Mucosa of rectum (tissue), 2 donors: ENCODE measurements around the gene FOLR2.

Experiments
- H3K27ac ChIP-seq, 2 donors: one replicate each; pipeline ENCODE4 v1.7.0; 2013; ENCODE audit warnings: inconsistent platforms in 2 of 2, low read depth in 2 of 2, low read length in 2 of 2
- H3K27me3 ChIP-seq, 2 donors: one replicate each; pipeline ENCODE4 v1.7.0; 2013; ENCODE audit warnings: low read length in 2 of 2; ENCODE audit not compliant: control insufficient read depth in 2 of 2, insufficient read depth in 2 of 2
- H3K36me3 ChIP-seq, 2 donors: one replicate each; pipeline ENCODE4 v1.7.0; 2013; ENCODE audit warnings: low read length in 2 of 2; ENCODE audit not compliant: control insufficient read depth in 2 of 2, insufficient read depth in 2 of 2
- H3K4me1 ChIP-seq, 2 donors: one replicate each; pipeline ENCODE4 v1.7.0; 2013; ENCODE audit warnings: low read length in 2 of 2, mild to moderate bottlenecking in 1 of 2; ENCODE audit not compliant: control insufficient read depth in 2 of 2, insufficient read depth in 2 of 2
- H3K4me3 ChIP-seq, 2 donors: one replicate each; pipeline ENCODE4 v1.7.0; 2013; ENCODE audit warnings: low read length in 2 of 2
- H3K9ac ChIP-seq, 2 donors: one replicate each; pipeline ENCODE4 v1.7.0; 2013; ENCODE audit warnings: low read length in 2 of 2, low read depth in 1 of 2, mild to moderate bottlenecking in 1 of 2
- H3K9me3 ChIP-seq, 2 donors: one replicate each; pipeline ENCODE4 v1.7.0; 2013; ENCODE audit warnings: low read length in 2 of 2; ENCODE audit not compliant: control insufficient read depth in 2 of 2
- donor health status: healthy.
- donor health status: Normal muscosa, but diverticular disease.

Gene FOLR2

DNA sequence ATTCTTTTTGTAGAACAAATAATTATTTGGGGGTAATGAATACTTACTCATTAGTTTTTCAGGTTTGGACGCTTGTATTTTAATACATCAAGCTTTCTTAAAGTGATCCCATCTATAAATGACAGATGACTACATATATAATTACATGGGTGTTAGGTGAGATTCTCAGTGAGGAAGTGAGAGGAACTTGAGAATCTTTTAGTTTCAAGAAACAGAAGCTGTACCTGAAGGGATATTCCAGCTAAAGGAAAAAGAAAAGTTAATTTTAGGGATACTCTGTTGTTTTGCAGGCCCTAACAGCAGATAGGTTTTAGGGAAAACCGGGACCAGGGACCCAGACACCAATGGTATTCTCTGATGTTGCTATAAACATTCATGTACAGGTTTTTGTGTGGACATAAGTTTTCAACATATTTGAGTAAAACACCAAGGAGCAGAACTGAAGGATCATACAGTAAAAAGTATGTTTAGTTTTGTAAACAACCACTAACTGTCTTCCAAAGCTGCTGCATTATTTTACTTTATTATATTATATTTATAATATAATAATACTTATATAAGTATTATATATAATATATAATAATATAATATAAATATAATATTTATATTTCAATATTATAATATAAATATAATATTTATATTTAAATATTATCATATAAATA is 51.5 kb downstream of the FOLR2 start:
- Histone ChIP-seq H3K27ac (no peak overlapping the region), H3K4me3 (no peak overlapping the region), H3K4me1 (peaks cover 0 to 2% of the 10 kb centered on the region in 2 donors), H3K9ac (no peak overlapping the region), H3K27me3 (no peaks in the 10 kb centered on the region), H3K36me3 (no peaks in the 10 kb centered on the region), H3K9me3 (no peaks in the 10 kb centered on the region)
